M059J (cell line): Measurements from ENCODE around the gene LAP3. TPM values are rescaled to one million over a fixed set of nuclear protein-coding genes. Genes with fewer than 3 reads are reported as not detected.
"Not testable (repeated sequence)": the region's sequence is repeated elsewhere in the genome, so short reads cannot be mapped to it uniquely, and the experiment has no call there.

Experiments used
- DNase-seq: peaks from one replicate; pipeline ENCODE4 v3.0.0-alpha.2; 2012; ENCODE audit warnings: low read depth
- total RNA-seq: library from RNA; depleted of rRNA; stranded (reverse); fragments of >200 nt; shearing (Covaris generic); gene quantifications from 2 replicates; pipeline ENCODE4 v1.2.3, GENCODE V29; 2014; rRNA removed

Gene LAP3
- 279 and 291 TPM in 2 replicates for total RNA-seq

- DNase-seq = peak; percentile 93
These were observed at the start of gene LAP3 for GRCh38 chr4:17576932-17577664. TSS of gene LAP3 (plus strand) at chr4:17577198. CDS start at chr4:17577466, 268 bp downstream.

- no peak for DNase-seq
These were observed 48.3 kb upstream of the LAP3 start for GRCh38 chr4:17528551-17529165.

- no peak for DNase-seq
These were observed 45.3 kb upstream of the LAP3 start for GRCh38 chr4:17531538-17532285.

- no peak for DNase-seq
These were observed 42.3 kb upstream of the LAP3 start for GRCh38 chr4:17534705-17535104.

GRCh38 chr4:17535242-17535641 is 41.8 kb upstream of the LAP3 start:
- peak; percentile 11 for DNase-seq

- DNase-seq = peak; percentile 32
These were observed 41.1 kb upstream of the LAP3 start for GRCh38 chr4:17535906-17536305.

- not testable (repeated sequence) for DNase-seq
These were observed 39.9 kb upstream of the LAP3 start for GRCh38 chr4:17537060-17537459.

- DNase-seq = peak; percentile 37
These were observed 32.8 kb upstream of the LAP3 start for GRCh38 chr4:17544205-17544604.

GRCh38 chr4:17544831-17545234 is 32.2 kb upstream of the LAP3 start:
- no peak for DNase-seq

- no peak for DNase-seq
These were observed 31.4 kb upstream of the LAP3 start for GRCh38 chr4:17545374-17546140.

- no peak for DNase-seq
These were observed 30.8 kb upstream of the LAP3 start for GRCh38 chr4:17546222-17546621.

GRCh38 chr4:17546678-17547077 is 30.3 kb upstream of the LAP3 start:
- no peak for DNase-seq

GRCh38 chr4:17550549-17550948 is 26.4 kb upstream of the LAP3 start:
- DNase-seq = no peak

- no peak for DNase-seq
These were observed 24.6 kb upstream of the LAP3 start for GRCh38 chr4:17552427-17552826.

- DNase-seq = no peak
These were observed 22.4 kb upstream of the LAP3 start for GRCh38 chr4:17554568-17554967.

- DNase-seq = no peak
These were observed 20.5 kb upstream of the LAP3 start for GRCh38 chr4:17556498-17556897.

- DNase-seq = no peak
These were observed 19.1 kb upstream of the LAP3 start for GRCh38 chr4:17557880-17558279.

GRCh38 chr4:17558941-17559708 is 17.9 kb upstream of the LAP3 start:
- DNase-seq = no peak

- no peak for DNase-seq
These were observed 17.3 kb upstream of the LAP3 start for GRCh38 chr4:17559709-17560048.

GRCh38 chr4:17560065-17560673 is 16.8 kb upstream of the LAP3 start:
- peak; percentile 11 for DNase-seq
